Osteoblast (primary cell): ENCODE data around the gene SMPD2. TPM values are rescaled to one million over a fixed set of nuclear protein-coding genes. Genes with fewer than 3 reads are reported as not detected.

Experiments
- DNase-seq: peaks from one replicate; pipeline ENCODE4 v3.0.0; 2011; ENCODE audit warnings: low spot score, mixed read lengths; ENCODE audit not compliant: insufficient read length; ENCODE audit errors: missing footprints
- H2AFZ ChIP-seq: 2 replicates; pipeline ENCODE4 v1.6.0; 2011; ENCODE audit warnings: mild to moderate bottlenecking, low read length
- H3K27ac ChIP-seq: 2 replicates; pipeline ENCODE4 v1.5.1; 2011; ENCODE audit warnings: mild to moderate bottlenecking, low read depth, low read length, moderate library complexity
- H3K27me3 ChIP-seq: 2 replicates; pipeline ENCODE4 v1.6.0; 2012; ENCODE audit warnings: mild to moderate bottlenecking, control low read depth, inconsistent platforms, low read length, moderate library complexity; ENCODE audit not compliant: insufficient read depth
- H3K36me3 ChIP-seq: 2 replicates; pipeline ENCODE4 v1.5.1; 2011; ENCODE audit warnings: mild to moderate bottlenecking, low read length, control low read depth, moderate library complexity; ENCODE audit not compliant: insufficient read depth
- H3K4me1 ChIP-seq: 2 replicates; pipeline ENCODE4 v1.5.1; 2011; ENCODE audit warnings: mild to moderate bottlenecking, low read length, control low read depth, moderate library complexity; ENCODE audit not compliant: insufficient read depth
- H3K4me2 ChIP-seq: 2 replicates; pipeline ENCODE4 v1.6.0; 2011; ENCODE audit warnings: mild to moderate bottlenecking, low read length; ENCODE audit not compliant: insufficient read depth
- H3K4me3 ChIP-seq: fragments of 200-600 bp; sonication (generic); 3 replicates; pipeline ENCODE4 v1.5.1; 2012; ENCODE audit warnings: mild to moderate bottlenecking, low read length, inconsistent platforms; ENCODE audit not compliant: insufficient read depth
- H3K79me2 ChIP-seq: 2 replicates; pipeline ENCODE4 v1.6.0; 2012; ENCODE audit warnings: mild to moderate bottlenecking, low read length, control low read depth, inconsistent platforms; ENCODE audit not compliant: insufficient read depth
- H3K9me3 ChIP-seq: 2 replicates; pipeline ENCODE4 v1.5.1; 2011; ENCODE audit warnings: low read depth, low read length, control low read depth
- H4K20me1 ChIP-seq: 2 replicates; pipeline ENCODE4 v1.6.0; 2012; ENCODE audit warnings: mild to moderate bottlenecking, low read length, control low read depth; ENCODE audit not compliant: insufficient read depth
- total RNA-seq: library from RNA; depleted of rRNA; stranded (reverse); fragments of >200 nt; gene quantifications from 2 replicates; pipeline ENCODE4 v1.2.3, GENCODE V29; 2012
- TF ChIP-seq, protein P1 (sequence below): IDR thresholded peaks from 2 replicates; pipeline ENCODE4 v1.5.1; 2011; ENCODE audit warnings: mild to moderate bottlenecking, low read depth, low read length, moderate library complexity; ENCODE audit errors: extremely low read depth

SMPD2 gene
- total RNA-seq, 1 donor = 14.8 TPM

GRCh38 chr6:109454496-109455436 is 14.2 kb downstream of the SMPD2 start:
- Histone ChIP-seq H3K4me3 (peak overlapping the region; percentile 79), H3K27ac (no peak overlapping the region), H3K27me3 (no peaks in the 10 kb centered on the region), H3K36me3 (peaks cover 4% of the 10 kb centered on the region), H2AFZ (peak overlapping the region; percentile 92), H3K79me2 (no peaks in the 10 kb centered on the region), H4K20me1 (no peaks in the 10 kb centered on the region), H3K9me3 (no peaks in the 10 kb centered on the region), H3K4me1 (peaks cover 4% of the 10 kb centered on the region), H3K4me2 (peak overlapping the region; percentile 90)
- DNase-seq = peak; percentile 91
- TF ChIP-seq, protein P1, sequence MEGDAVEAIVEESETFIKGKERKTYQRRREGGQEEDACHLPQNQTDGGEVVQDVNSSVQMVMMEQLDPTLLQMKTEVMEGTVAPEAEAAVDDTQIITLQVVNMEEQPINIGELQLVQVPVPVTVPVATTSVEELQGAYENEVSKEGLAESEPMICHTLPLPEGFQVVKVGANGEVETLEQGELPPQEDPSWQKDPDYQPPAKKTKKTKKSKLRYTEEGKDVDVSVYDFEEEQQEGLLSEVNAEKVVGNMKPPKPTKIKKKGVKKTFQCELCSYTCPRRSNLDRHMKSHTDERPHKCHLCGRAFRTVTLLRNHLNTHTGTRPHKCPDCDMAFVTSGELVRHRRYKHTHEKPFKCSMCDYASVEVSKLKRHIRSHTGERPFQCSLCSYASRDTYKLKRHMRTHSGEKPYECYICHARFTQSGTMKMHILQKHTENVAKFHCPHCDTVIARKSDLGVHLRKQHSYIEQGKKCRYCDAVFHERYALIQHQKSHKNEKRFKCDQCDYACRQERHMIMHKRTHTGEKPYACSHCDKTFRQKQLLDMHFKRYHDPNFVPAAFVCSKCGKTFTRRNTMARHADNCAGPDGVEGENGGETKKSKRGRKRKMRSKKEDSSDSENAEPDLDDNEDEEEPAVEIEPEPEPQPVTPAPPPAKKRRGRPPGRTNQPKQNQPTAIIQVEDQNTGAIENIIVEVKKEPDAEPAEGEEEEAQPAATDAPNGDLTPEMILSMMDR = no peak

DNA sequence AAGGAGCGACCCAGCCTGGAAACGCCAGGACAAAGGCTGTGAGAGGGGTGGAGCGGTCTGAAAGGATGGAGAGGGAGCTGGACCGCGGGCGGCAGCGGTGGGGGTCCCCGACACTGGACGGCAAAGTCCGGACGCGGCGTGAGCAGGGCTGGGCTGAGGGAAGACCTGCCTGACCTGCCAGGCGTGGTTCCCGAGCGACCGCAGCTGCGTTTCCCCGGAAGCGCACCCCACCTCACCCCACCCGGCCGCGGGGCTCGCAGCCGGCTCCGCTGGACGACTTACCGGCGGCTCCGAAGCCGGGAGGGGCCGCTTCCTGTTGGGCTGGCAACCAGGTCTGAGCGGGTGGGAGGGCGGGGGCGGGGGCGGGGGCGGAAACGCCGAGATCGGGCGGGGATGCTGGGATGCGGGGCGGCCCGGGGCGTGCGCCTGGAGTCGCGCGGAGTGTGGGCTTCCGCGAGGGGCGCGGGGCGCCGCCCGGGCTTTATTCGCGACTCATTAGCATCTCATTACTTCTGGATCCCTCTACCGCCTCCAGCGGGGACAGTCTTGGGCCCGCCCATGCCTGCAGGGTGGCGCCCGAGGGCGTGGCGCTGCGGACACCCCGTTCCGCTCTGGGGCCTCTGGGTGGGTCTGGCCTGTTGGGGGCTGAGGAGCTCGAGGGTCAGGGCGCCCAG is 15.1 kb downstream of the SMPD2 start, which contains the start of gene MICAL1:
Gene MICAL1 (minus strand): TSS at position 336 of the 674 bp plus-strand sequence. CDS start 1,576 bp downstream, outside the sequence.
- Histone ChIP-seq H3K79me2 (no peaks in the 10 kb centered on the region), H3K4me1 (peaks cover 4% of the 10 kb centered on the region), H3K27me3 (no peaks in the 10 kb centered on the region), H4K20me1 (no peaks in the 10 kb centered on the region), H3K4me2 (peak within 1 kb of the TSS; percentile 90), H3K27ac (no peak within 1 kb of the TSS), H2AFZ (peak within 1 kb of the TSS; percentile 92), H3K9me3 (no peaks in the 10 kb centered on the region), H3K36me3 (peaks cover 4% of the 10 kb centered on the region), H3K4me3 (peak within 1 kb of the TSS; percentile 79)
- TF ChIP-seq, protein P1 = peak; percentile 19
- peak; percentile 87 for DNase-seq

GRCh38 chr6:109456111-109456583 is 15.6 kb downstream of the SMPD2 start:
- no peaks in the 10 kb centered on the region for H3K9me3 ChIP-seq
- no peaks in the 10 kb centered on the region for H4K20me1 ChIP-seq
- H3K36me3 ChIP-seq = peaks cover 4% of the 10 kb centered on the region
- TF ChIP-seq, protein P1 = no peak
- H3K4me1 ChIP-seq = peaks cover 4% of the 10 kb centered on the region
- DNase-seq = peak; percentile 82
- no peaks in the 10 kb centered on the region for H3K27me3 ChIP-seq
- no peaks in the 10 kb centered on the region for H3K79me2 ChIP-seq
- H3K27ac ChIP-seq = no peak overlapping the region
- H2AFZ ChIP-seq = peak overlapping the region; percentile 41
- H3K4me2 ChIP-seq = peak overlapping the region; percentile 90
- peak overlapping the region; percentile 79 for H3K4me3 ChIP-seq
